Stimulated activated CD8-positive, alpha-beta memory T cell treated with anti-CD3 and anti-CD28 coated beads, Interleukin-4, amount 100 ng/mL, for 4 hours (primary cell): ENCODE results near the gene VAMP4.

Experiments used
- DNase-seq, 2 donors: peaks; one replicate each; pipeline ENCODE4 v3.0.0-alpha.2; 2020; ENCODE audit warnings: low read depth in 2 of 2, low spot score in 1 of 2

The VAMP4 gene

GRCh38 chr1:171654201-171654941, 87.5 kb downstream of the VAMP4 start:
- no peak for DNase-seq

- no peak for DNase-seq
Observed at GRCh38 chr1:171653796-171654195, 88.1 kb downstream of the VAMP4 start.

- no peak for DNase-seq
Observed at GRCh38 chr1:171652234-171652822, 89.5 kb downstream of the VAMP4 start, which contains the start of gene MYOC. Gene MYOC, minus strand, starts transcription at chr1:171652688. Its CDS starts 77 bp downstream, at chr1:171652611.
